HG03521 (cell line): ENCODE data around the gene RUNX1.

Source experiments
- ATAC-seq: cut with Tn5 transposase; IDR thresholded peaks from one replicate; pipeline ENCODE4 v1.9.1; 2021; ENCODE audit warnings: mild to moderate bottlenecking, moderate library complexity; ENCODE audit not compliant: unreplicated experiment

The RUNX1 gene

GRCh38 chr21:34927992-34928391, 121.1 kb downstream of the RUNX1 start:
- ATAC-seq = no peak

GRCh38 chr21:34926803-34927467, 122.2 kb downstream of the RUNX1 start:
- ATAC-seq = no peak

DNA sequence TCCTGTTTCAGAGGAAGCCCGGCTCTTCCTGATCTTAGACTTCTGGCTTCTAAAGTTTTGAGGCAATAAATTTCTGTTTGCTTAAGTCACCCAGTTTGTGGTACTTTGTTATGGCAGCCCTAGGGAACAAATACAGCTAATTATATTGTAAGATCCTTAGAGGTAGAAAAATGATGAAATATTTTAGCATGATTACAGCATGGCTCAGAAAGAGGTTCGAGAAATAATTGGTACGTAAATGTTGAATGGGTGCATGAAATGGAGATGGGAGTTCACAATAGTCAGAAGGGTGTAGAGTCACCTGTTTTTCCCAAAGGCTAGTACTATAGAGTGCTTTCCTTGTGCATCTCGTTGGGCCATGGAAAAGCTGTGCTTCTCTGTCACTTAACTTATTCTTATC, 123.5 kb downstream of the RUNX1 start:
- no peak for ATAC-seq

GRCh38 chr21:34924771-34925419, 124.2 kb downstream of the RUNX1 start:
- no peak for ATAC-seq

DNA sequence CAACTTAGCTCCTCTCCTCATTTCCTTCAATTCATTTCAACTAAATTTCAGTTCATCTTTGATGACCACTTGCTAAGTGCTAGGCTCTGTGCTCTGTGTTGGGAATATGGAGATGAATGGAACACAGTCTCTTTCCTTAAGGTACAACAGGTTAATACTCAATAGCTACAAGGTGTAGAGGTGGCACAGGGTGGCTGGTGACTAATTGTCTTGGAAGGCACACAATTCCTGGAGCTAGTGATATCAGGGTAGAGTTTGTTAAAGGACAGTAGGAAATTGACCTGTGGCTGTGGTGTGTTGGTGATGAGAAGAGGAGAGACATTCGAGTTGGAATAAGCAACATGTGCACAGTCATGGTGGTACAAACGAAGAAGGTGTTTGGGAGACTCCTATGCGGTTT, 124.9 kb downstream of the RUNX1 start:
- no peak for ATAC-seq

- no peak for ATAC-seq
Measured at GRCh38 chr21:34923626-34924025, 125.5 kb downstream of the RUNX1 start.

- no peak for ATAC-seq
Measured at GRCh38 chr21:34923202-34923601, 125.9 kb downstream of the RUNX1 start.

- ATAC-seq = no peak
Measured at GRCh38 chr21:34922479-34922878, 126.6 kb downstream of the RUNX1 start.

GRCh38 chr21:34921151-34921550, 128.0 kb downstream of the RUNX1 start:
- ATAC-seq = no peak

DNA sequence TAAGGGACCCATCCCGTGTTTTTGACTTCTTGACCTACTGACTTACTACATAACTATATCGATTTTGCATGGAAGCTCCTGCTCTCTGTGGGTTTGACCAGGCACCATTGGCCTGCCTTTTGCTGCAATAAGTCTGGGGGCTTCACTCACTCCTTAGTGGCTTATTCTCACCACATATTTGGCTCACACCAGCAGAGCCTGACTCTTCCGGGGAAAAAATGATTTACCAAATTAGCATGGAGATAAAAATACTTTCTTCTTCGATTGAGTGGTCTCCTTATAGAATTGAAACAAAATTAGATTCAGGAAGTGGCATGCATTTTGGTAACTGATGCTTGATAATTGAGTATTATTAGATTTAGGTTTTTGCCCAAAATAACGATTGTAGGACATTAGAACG, 129.7 kb downstream of the RUNX1 start:
- ATAC-seq = no peak

- ATAC-seq = no peak
Measured at GRCh38 chr21:34916446-34916845, 132.7 kb downstream of the RUNX1 start.

DNA sequence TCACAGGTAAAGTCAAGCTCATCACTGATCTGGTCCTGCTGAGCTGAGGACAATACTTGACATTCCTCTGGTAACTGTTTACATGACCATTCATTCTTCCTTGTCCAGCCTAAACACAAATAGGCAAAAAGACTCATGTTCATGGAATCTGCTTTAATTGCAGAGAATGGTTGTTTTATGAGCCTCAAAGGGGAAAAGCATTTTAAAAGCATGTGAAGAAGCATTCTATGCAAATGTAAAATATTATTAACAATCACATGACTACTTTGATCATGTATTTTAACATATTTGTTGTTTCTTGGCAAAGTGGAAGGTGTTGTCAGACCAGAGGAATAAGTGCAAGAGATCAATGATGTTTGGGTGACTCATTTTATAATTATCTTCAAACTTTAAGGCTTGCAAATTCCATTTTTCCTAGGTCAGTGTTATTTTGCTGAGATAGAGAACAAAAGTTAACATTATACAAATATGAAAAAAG, 133.7 kb downstream of the RUNX1 start:
- no peak for ATAC-seq

GRCh38 chr21:34914239-34914638, 134.9 kb downstream of the RUNX1 start:
- no peak for ATAC-seq

- ATAC-seq = no peak
Measured at GRCh38 chr21:34913811-34914210, 135.3 kb downstream of the RUNX1 start.

GRCh38 chr21:34912022-34912945, 136.8 kb downstream of the RUNX1 start:
- ATAC-seq = no peak

DNA sequence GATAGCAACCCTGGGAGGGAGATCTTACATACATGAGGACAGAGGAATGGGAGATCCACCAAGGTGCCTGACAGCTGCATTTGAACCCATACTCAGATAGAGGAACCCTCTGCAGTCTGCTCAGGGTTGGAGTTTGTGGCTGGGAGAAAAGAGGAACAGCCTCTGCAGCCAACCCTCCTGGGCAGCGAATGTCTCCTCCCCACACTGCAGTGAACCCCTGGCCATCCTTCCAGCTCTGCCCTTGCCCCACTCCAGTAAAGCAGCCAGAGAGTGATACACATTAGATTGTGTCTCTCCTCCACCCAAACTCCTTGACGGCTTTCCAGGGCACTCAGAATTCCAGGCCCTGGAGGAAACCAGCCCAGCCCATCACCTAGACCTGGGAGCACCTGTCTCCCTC, 137.7 kb downstream of the RUNX1 start:
- no peak for ATAC-seq

- ATAC-seq = no peak
Measured at GRCh38 chr21:34910396-34910795, 138.7 kb downstream of the RUNX1 start.

GRCh38 chr21:34909492-34910292, 139.4 kb downstream of the RUNX1 start:
- ATAC-seq = no peak

GRCh38 chr21:34908419-34909055, 140.6 kb downstream of the RUNX1 start:
- ATAC-seq = no peak
